ENCODE data around the gene OSBPL8.

Gene OSBPL8

DNA sequence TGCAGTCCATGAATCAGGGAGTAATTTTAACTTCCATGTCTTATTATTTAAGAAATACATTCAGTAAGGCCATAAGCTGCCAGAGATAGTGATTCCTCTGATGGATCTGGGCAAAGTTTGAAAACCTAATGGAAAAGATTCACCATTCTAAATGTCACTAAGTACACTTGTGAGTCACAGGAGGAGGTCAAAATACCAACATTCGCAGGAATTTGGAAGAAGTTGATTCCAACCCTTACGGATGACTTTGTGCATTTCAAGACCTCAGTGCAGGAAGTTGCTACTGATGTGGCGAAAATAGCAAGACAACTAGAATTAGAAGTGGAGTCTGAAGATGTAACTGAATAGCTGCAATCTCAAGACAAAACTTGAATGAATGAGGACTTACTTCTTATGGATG is 69.8 kb downstream of the OSBPL8 start:
- H3K79me2 ChIP-seq (ENCODE audit: insufficient read depth, low read length) = no peaks in the 10 kb centered on the region
- H3K4me1 ChIP-seq (ENCODE audit: insufficient read depth, low read length, severe bottlenecking) = no peaks in the 10 kb centered on the region
- TF ChIP-seq, protein P1, sequence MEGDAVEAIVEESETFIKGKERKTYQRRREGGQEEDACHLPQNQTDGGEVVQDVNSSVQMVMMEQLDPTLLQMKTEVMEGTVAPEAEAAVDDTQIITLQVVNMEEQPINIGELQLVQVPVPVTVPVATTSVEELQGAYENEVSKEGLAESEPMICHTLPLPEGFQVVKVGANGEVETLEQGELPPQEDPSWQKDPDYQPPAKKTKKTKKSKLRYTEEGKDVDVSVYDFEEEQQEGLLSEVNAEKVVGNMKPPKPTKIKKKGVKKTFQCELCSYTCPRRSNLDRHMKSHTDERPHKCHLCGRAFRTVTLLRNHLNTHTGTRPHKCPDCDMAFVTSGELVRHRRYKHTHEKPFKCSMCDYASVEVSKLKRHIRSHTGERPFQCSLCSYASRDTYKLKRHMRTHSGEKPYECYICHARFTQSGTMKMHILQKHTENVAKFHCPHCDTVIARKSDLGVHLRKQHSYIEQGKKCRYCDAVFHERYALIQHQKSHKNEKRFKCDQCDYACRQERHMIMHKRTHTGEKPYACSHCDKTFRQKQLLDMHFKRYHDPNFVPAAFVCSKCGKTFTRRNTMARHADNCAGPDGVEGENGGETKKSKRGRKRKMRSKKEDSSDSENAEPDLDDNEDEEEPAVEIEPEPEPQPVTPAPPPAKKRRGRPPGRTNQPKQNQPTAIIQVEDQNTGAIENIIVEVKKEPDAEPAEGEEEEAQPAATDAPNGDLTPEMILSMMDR (IDR thresholded peaks at IDR 0.05; ENCODE audit: low read length) = no peak
- no peak for TF ChIP-seq EZH2 (IDR thresholded peaks at IDR 0.05; ENCODE audit: borderline replicate concordance, low read length)
- no peak overlapping the region for H3K4me2 ChIP-seq (ENCODE audit: low read length)
- no peak overlapping the region for H2AFZ ChIP-seq (ENCODE audit: low read length)
- H3K9me2 ChIP-seq (ENCODE audit: low read depth, low read length) = no peaks in the 10 kb centered on the region
- H3K9ac ChIP-seq (ENCODE audit: low read length) = no peak overlapping the region
- H4K20me1 ChIP-seq (ENCODE audit: insufficient read depth, low read length) = no peaks in the 10 kb centered on the region
- peaks cover 18% of the 10 kb centered on the region for H3K9me3 ChIP-seq (ENCODE audit: low read length)
- H3K27ac ChIP-seq (ENCODE audit: low read depth, low read length, poor library complexity, severe bottlenecking) = no peak overlapping the region
- H3K4me3 ChIP-seq (ENCODE audit: low read depth, low read length, poor library complexity, severe bottlenecking) = no peak overlapping the region
- H3K36me3 ChIP-seq (ENCODE audit: insufficient read depth, low read length) = peaks cover 26% of the 10 kb centered on the region
- H3F3A ChIP-seq (ENCODE audit: insufficient read depth, low read length) = no peaks in the 10 kb centered on the region
- no peaks in the 10 kb centered on the region for H3K27me3 ChIP-seq (ENCODE audit: insufficient read depth, low read length)

DNA sequence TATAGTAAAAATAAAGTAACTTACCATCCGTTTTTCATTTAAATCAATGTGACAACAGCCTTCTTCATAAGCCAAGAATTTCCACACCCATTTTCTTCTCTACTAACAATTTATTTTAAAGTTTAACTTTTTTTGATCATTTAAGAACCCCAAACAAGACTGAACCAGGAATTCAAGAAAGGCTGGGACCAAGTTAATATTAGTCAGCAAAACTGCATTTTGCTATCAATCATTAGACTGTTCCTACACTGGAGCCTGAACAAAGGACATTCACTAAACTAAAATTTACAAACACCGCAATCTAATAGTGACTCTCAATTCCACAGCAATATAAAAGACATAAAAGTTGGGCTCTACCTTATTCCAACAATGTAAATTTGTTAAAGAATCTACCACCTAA is 73.6 kb downstream of the OSBPL8 start:
- no peak overlapping the region for H3K4me3 ChIP-seq (ENCODE audit: low read depth, low read length, poor library complexity, severe bottlenecking)
- H3K9me2 ChIP-seq (ENCODE audit: low read depth, low read length) = no peaks in the 10 kb centered on the region
- no peaks in the 10 kb centered on the region for H3K27me3 ChIP-seq (ENCODE audit: insufficient read depth, low read length)
- H4K20me1 ChIP-seq (ENCODE audit: insufficient read depth, low read length) = no peaks in the 10 kb centered on the region
- no peaks in the 10 kb centered on the region for H3F3A ChIP-seq (ENCODE audit: insufficient read depth, low read length)
- no peak overlapping the region for H3K27ac ChIP-seq (ENCODE audit: low read depth, low read length, poor library complexity, severe bottlenecking)
- peaks cover 21% of the 10 kb centered on the region for H3K36me3 ChIP-seq (ENCODE audit: insufficient read depth, low read length)
- no peaks in the 10 kb centered on the region for H3K79me2 ChIP-seq (ENCODE audit: insufficient read depth, low read length)
- no peak overlapping the region for H3K4me2 ChIP-seq (ENCODE audit: low read length)
- no peaks in the 10 kb centered on the region for H3K4me1 ChIP-seq (ENCODE audit: insufficient read depth, low read length, severe bottlenecking)
- TF ChIP-seq, protein P1 (IDR thresholded peaks at IDR 0.05; ENCODE audit: low read length) = no peak
- no peak for TF ChIP-seq EZH2 (IDR thresholded peaks at IDR 0.05; ENCODE audit: borderline replicate concordance, low read length)
- H3K9ac ChIP-seq (ENCODE audit: low read length) = no peak overlapping the region
- peaks cover 4% of the 10 kb centered on the region; the same call in 1 of the 2 replicates for H3K9me3 ChIP-seq (ENCODE audit: low read length)
- no peak overlapping the region for H2AFZ ChIP-seq (ENCODE audit: low read length)

- H4K20me1 ChIP-seq (ENCODE audit: insufficient read depth, low read length) = no peaks in the 10 kb centered on the region
- peaks cover 4% of the 10 kb centered on the region for H3K4me1 ChIP-seq (ENCODE audit: insufficient read depth, low read length, severe bottlenecking)
- H3F3A ChIP-seq (ENCODE audit: insufficient read depth, low read length) = no peaks in the 10 kb centered on the region
- H3K27ac ChIP-seq (ENCODE audit: low read depth, low read length, poor library complexity, severe bottlenecking) = no peak overlapping the region
- H3K27me3 ChIP-seq (ENCODE audit: insufficient read depth, low read length) = no peaks in the 10 kb centered on the region
- TF ChIP-seq, protein P1 (IDR thresholded peaks at IDR 0.05; ENCODE audit: low read length) = no peak
- no peak for TF ChIP-seq EZH2 (IDR thresholded peaks at IDR 0.05; ENCODE audit: borderline replicate concordance, low read length)
- no peak overlapping the region for H3K9ac ChIP-seq (ENCODE audit: low read length)
- H3K9me2 ChIP-seq (ENCODE audit: low read depth, low read length) = no peaks in the 10 kb centered on the region
- H3K79me2 ChIP-seq (ENCODE audit: insufficient read depth, low read length) = no peaks in the 10 kb centered on the region
- no peaks in the 10 kb centered on the region; the same call in 1 of the 2 replicates for H3K36me3 ChIP-seq (ENCODE audit: insufficient read depth, low read length)
- H2AFZ ChIP-seq (ENCODE audit: low read length) = no peak overlapping the region
- no peak overlapping the region for H3K4me3 ChIP-seq (ENCODE audit: low read depth, low read length, poor library complexity, severe bottlenecking)
- no peak overlapping the region for H3K4me2 ChIP-seq (ENCODE audit: low read length)
- no peaks in the 10 kb centered on the region for H3K9me3 ChIP-seq (ENCODE audit: low read length)
These were observed 78.8 kb downstream of the OSBPL8 start for GRCh38 chr12:76480796-76481195.
